H1 (cell line): ENCODE data around the gene ABCC2.
"Not testable (repeated sequence)": the region's sequence is repeated elsewhere in the genome, so short reads cannot be mapped to it uniquely, and the experiment has no call there.

Experiments
- BACH1 ChIP-seq: IDR thresholded peaks from 2 replicates; pipeline ENCODE4 v1.6.1; 2012; ENCODE audit warnings: low read length, improper control_type of control experiment
- JUN ChIP-seq: IDR thresholded peaks from 2 replicates; pipeline ENCODE4 v1.6.1; 2011; ENCODE audit warnings: low read depth, mild to moderate bottlenecking, improper control_type of control experiment, low read length
- KDM1A ChIP-seq: fragments of 200-600, 300-600 bp; sonication (generic); IDR thresholded peaks from 2 replicates; pipeline ENCODE4 v1.7.1; 2016; ENCODE audit warnings: mild to moderate bottlenecking, low read length, borderline replicate concordance
- POLR2A ChIP-seq, 2 experiments: IDR thresholded peaks; 1 replicate in 1 of 2; 2 replicates in 1 of 2; pipeline ENCODE4 v1.6.1; 2011; ENCODE audit warnings: low read depth in 2 of 2, low read length in 2 of 2, mild to moderate bottlenecking in 2 of 2; ENCODE audit errors: control extremely low read depth in 1 of 2
- SIN3A ChIP-seq, 2 experiments: IDR thresholded peaks in 1 of 2; conservative IDR thresholded peaks in 1 of 2; 2 replicates each; pipeline ENCODE4 v1.6.1; 2011 to 2012; ENCODE audit warnings: low read length in 2 of 2, improper control_type of control experiment in 1 of 2, low read depth in 1 of 2, mild to moderate bottlenecking in 1 of 2
- SIRT6 ChIP-seq: IDR thresholded peaks from one replicate; pipeline ENCODE4 v1.7.1; 2012; ENCODE audit warnings: low read length, inconsistent platforms
- SP1 ChIP-seq: IDR thresholded peaks from 2 replicates; pipeline ENCODE4 v1.6.1; 2011; ENCODE audit warnings: low read depth, low read length
- TAF1 ChIP-seq: IDR thresholded peaks from 2 replicates; pipeline ENCODE4 v1.6.1; 2011; ENCODE audit warnings: mild to moderate bottlenecking, low read depth, low read length
- TBP ChIP-seq: IDR thresholded peaks from 2 replicates; pipeline ENCODE4 v1.6.1; 2011; ENCODE audit warnings: low read depth, low read length, improper control_type of control experiment
- TCF12 ChIP-seq: IDR thresholded peaks from 2 replicates; pipeline ENCODE4 v1.6.1; 2011; ENCODE audit warnings: low read depth, mild to moderate bottlenecking, low read length
- TEAD4 ChIP-seq: IDR thresholded peaks from 2 replicates; pipeline ENCODE4 v1.6.1; 2012; ENCODE audit warnings: low read depth, low read length, inconsistent platforms, mixed read lengths
- YY1 ChIP-seq: IDR thresholded peaks from 2 replicates; pipeline ENCODE4 v1.6.1; 2011; ENCODE audit warnings: low read depth, mild to moderate bottlenecking, low read length
- TF ChIP-seq, protein P1 (sequence below), 3 experiments: IDR thresholded peaks; 1 replicate in 2 of 3; 2 replicates in 1 of 3; pipeline versions ENCODE4 v1.5.1 to v1.6.1; 2011; ENCODE audit warnings: low read length in 3 of 3, mild to moderate bottlenecking in 3 of 3, inconsistent platforms in 2 of 3, low read depth in 1 of 3, moderate library complexity in 1 of 3; ENCODE audit not compliant: insufficient read depth in 1 of 3; ENCODE audit errors: control extremely low read depth in 1 of 3

DNA sequence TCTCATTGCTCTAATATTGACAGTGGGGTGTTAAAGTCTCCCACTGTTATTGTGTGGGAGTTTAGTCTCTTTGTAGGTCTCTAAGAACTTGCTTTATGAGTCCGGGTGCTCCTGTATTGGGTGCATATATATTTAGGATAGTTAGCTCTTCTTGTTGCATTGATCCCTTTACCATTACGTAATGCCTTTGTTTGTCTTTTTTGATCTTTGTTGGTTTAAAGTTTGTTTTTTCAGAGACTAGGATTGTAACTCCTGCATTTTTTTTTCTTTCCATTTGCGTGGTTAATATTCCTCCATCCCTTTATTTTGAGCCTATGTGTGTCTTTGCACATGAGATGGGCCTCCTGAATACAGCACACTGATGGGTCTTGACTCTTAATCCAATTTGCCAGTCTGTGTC is 84.8 kb downstream of the ABCC2 start:
- TF ChIP-seq SP1; SIN3A (conservative IDR thresholded peaks at IDR 0.05 in 1 of 2, IDR thresholded peaks at IDR 0.05 in 1 of 2; ENCODE audit: low read depth in 1 of 2, low read length in 2 of 2); BACH1; TCF12; YY1; POLR2A (IDR thresholded peaks at IDR 0.05; ENCODE audit: control extremely low read depth in 1 of 2, low read depth in 2 of 2, low read length in 2 of 2); TEAD4; TAF1; TBP; JUN; SIRT6; KDM1A: not testable (repeated sequence)
- TF ChIP-seq, protein P1, sequence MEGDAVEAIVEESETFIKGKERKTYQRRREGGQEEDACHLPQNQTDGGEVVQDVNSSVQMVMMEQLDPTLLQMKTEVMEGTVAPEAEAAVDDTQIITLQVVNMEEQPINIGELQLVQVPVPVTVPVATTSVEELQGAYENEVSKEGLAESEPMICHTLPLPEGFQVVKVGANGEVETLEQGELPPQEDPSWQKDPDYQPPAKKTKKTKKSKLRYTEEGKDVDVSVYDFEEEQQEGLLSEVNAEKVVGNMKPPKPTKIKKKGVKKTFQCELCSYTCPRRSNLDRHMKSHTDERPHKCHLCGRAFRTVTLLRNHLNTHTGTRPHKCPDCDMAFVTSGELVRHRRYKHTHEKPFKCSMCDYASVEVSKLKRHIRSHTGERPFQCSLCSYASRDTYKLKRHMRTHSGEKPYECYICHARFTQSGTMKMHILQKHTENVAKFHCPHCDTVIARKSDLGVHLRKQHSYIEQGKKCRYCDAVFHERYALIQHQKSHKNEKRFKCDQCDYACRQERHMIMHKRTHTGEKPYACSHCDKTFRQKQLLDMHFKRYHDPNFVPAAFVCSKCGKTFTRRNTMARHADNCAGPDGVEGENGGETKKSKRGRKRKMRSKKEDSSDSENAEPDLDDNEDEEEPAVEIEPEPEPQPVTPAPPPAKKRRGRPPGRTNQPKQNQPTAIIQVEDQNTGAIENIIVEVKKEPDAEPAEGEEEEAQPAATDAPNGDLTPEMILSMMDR (IDR thresholded peaks at IDR 0.05; ENCODE audit: control extremely low read depth in 1 of 3, insufficient read depth in 1 of 3, low read depth in 1 of 3, low read length in 3 of 3), result not testable (repeated sequence)
